HG02970 (cell line): Measurements from ENCODE around the gene VSIR.

Experiments
- ATAC-seq: cut with Tn5 transposase; IDR thresholded peaks from one replicate; pipeline ENCODE4 v1.9.1; 2021; ENCODE audit warnings: mild to moderate bottlenecking, moderate library complexity, moderate number of reproducible peaks; ENCODE audit not compliant: unreplicated experiment, low FRiP score

Gene VSIR

GRCh38 chr10:71783917-71784678, 10.8 kb upstream of the VSIR start:
- ATAC-seq = no peak

- ATAC-seq = no peak
These were observed 9.7 kb upstream of the VSIR start for GRCh38 chr10:71782917-71783490.

GRCh38 chr10:71782221-71782916, 9.0 kb upstream of the VSIR start:
- no peak for ATAC-seq

- ATAC-seq = no peak
These were observed 7.4 kb upstream of the VSIR start for GRCh38 chr10:71780719-71781118.

GRCh38 chr10:71780156-71780555, 6.8 kb upstream of the VSIR start:
- no peak for ATAC-seq

- ATAC-seq = no peak
These were observed 6.3 kb upstream of the VSIR start for GRCh38 chr10:71779641-71780040.

GRCh38 chr10:71778071-71778825, 4.9 kb upstream of the VSIR start:
- ATAC-seq = no peak

- no peak for ATAC-seq
These were observed 4.1 kb upstream of the VSIR start for GRCh38 chr10:71777213-71777985.

GRCh38 chr10:71776481-71776925, 3.2 kb upstream of the VSIR start:
- ATAC-seq = no peak

GRCh38 chr10:71774916-71775702, 1.8 kb upstream of the VSIR start:
- ATAC-seq = no peak

GRCh38 chr10:71772832-71773220, 494 bp downstream of the VSIR start:
- no peak for ATAC-seq

GRCh38 chr10:71771821-71772617, 1.3 kb downstream of the VSIR start:
- no peak for ATAC-seq

GRCh38 chr10:71771204-71771603, 2.1 kb downstream of the VSIR start:
- no peak for ATAC-seq

GRCh38 chr10:71770789-71771188, 2.5 kb downstream of the VSIR start:
- ATAC-seq = no peak

GRCh38 chr10:71770255-71770654, 3.1 kb downstream of the VSIR start:
- no peak for ATAC-seq

GRCh38 chr10:71769279-71769823, 4.0 kb downstream of the VSIR start:
- peak; percentile 13 for ATAC-seq

GRCh38 chr10:71767420-71768035, 5.8 kb downstream of the VSIR start:
- ATAC-seq = no peak
